CD4-positive, alpha-beta T cell (primary cell): ENCODE results near the gene CLEC3A. TPM values are rescaled to one million over a fixed set of nuclear protein-coding genes. Genes with fewer than 3 reads are reported as not detected.

Experiments used
- ATAC-seq: fragments of 200-7000 bp; cut with Tn5 transposase; one replicate; pipeline ENCODE4 v1.10.0; 2022; ENCODE audit warnings: mild to moderate bottlenecking; ENCODE audit not compliant: poor library complexity
- CTCF ChIA-PET: fragments of 350-600 bp; sonication (Branson Sonifier 250); formaldehyde crosslinking; loops from one replicate; lab custom pipeline; 2021; ENCODE audit warnings: antibody characterized with exemption, inconsistent platforms; lab: Charles Lee
- POLR2A ChIA-PET: fragments of 350-600 bp; sonication (Branson Sonifier 250); formaldehyde crosslinking; loops from one replicate; lab custom pipeline; 2021; ENCODE audit warnings: antibody characterized with exemption, inconsistent platforms; lab: Charles Lee
- DNase-seq, 14 experiments: peaks; one replicate each; pipeline ENCODE4 v3.0.0-alpha.2; 2013 to 2020; ENCODE audit warnings: mixed read lengths in 2 of 14
- H3K27ac ChIP-seq, 2 donors: one replicate each; pipeline versions ENCODE4 v1.5.1 to v1.7.0; 2013; ENCODE audit warnings: low read length in 2 of 2, low read depth in 1 of 2, mild to moderate bottlenecking in 1 of 2
- H3K27me3 ChIP-seq, 2 experiments: 1 replicate in 1 of 2; 2 replicates in 1 of 2; pipeline versions ENCODE4 v1.6.1 to v1.7.0; 2013; ENCODE audit warnings: low read length in 2 of 2, control low read depth in 1 of 2, mild to moderate bottlenecking in 1 of 2, moderate library complexity in 1 of 2; ENCODE audit not compliant: insufficient read depth in 2 of 2, control insufficient read depth in 1 of 2
- H3K36me3 ChIP-seq: one replicate; pipeline ENCODE4 v1.6.1; 2013; ENCODE audit warnings: low read length, control low read depth; ENCODE audit not compliant: insufficient read depth
- H3K4me1 ChIP-seq: one replicate; pipeline ENCODE4 v1.6.1; 2013; ENCODE audit warnings: low read length, control low read depth; ENCODE audit not compliant: insufficient read depth
- H3K4me3 ChIP-seq: one replicate; pipeline ENCODE4 v1.5.1; 2013; ENCODE audit warnings: mild to moderate bottlenecking, low read length, moderate library complexity
- H3K9me3 ChIP-seq, 2 experiments: 1 replicate in 1 of 2; 2 replicates in 1 of 2; pipeline versions ENCODE4 v1.6.1 to v1.7.0; 2013; ENCODE audit warnings: low read length in 2 of 2, mild to moderate bottlenecking in 2 of 2, control low read depth in 1 of 2, moderate library complexity in 1 of 2; ENCODE audit not compliant: control insufficient read depth in 1 of 2, insufficient read depth in 1 of 2
- H3K27ac Mint-ChIP-seq: one replicate; pipeline ENCODE4 v1.8.0; 2020; ENCODE audit warnings: mixed read lengths
- H3K27me3 Mint-ChIP-seq: one replicate; pipeline ENCODE4 v1.8.0; 2021; ENCODE audit warnings: mixed read lengths
- H3K36me3 Mint-ChIP-seq: one replicate; pipeline ENCODE4 v1.8.0; 2021; ENCODE audit warnings: low read depth, mixed read lengths
- H3K4me1 Mint-ChIP-seq: one replicate; pipeline ENCODE4 v1.8.0; 2021; ENCODE audit warnings: low read depth, mixed read lengths
- H3K4me3 Mint-ChIP-seq: one replicate; pipeline ENCODE4 v1.8.0; 2020; ENCODE audit warnings: mild to moderate bottlenecking, mixed read lengths
- H3K9me3 Mint-ChIP-seq: one replicate; pipeline ENCODE4 v1.8.0; 2020; ENCODE audit warnings: mixed read lengths
- CTCF ChIP-seq: fragments of 200-600 bp; IDR thresholded peaks from one replicate; pipeline ENCODE4 v1.8.0; 2022; ENCODE audit warnings: antibody characterized with exemption, mild to moderate bottlenecking
- intact Hi-C, 2 experiments: fragments of 100-400 bp; cut with DNase I in 1 of 2; cut with micrococcal nuclease in 1 of 2; formaldehyde crosslinking; loops; one replicate each; pipeline versions ENCODE4 v1.15.1 to v1.9.0; 2023 to 2025; cut with DNase I, micrococcal nuclease
- total RNA-seq, 174 experiments: library from RNA in 2 of 174; stranded (reverse) in 2 of 174; gene quantifications; one replicate each; pipeline ENCODE4 v1.2.3 and lab custom pipeline; 2021 to 2026

The CLEC3A gene
- total RNA-seq, 2 experiments from 2014 or later = not detected

DNA sequence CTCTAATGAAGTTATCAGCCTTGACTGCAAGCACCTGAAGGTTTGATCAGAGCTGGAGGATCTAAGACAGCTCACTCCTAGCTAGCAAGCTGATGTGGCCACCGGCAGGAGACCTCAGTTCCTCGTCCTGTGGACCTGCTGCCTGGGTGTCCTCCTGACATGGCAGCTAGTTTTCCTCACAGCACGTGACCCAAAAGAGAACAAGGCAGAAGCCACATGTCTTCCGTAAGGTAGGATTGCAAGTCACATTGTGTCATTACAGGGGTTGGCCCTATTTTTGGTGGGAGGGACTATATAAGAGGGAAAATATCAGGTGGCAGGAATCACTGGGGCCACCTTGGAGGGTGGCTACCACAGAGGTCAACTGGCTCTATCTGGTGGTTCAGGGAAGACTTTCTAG, 59.0 kb downstream of the CLEC3A start:
- Histone ChIP-seq H3K9me3 (no peaks in the 10 kb centered on the region), H3K27me3 (peaks cover 0 to 3% of the 10 kb centered on the region in 2 experiments), H3K27ac (no peak overlapping the region), H3K4me1 (no peaks in the 10 kb centered on the region), H3K36me3 (no peaks in the 10 kb centered on the region), H3K4me3 (no peak overlapping the region)
- intact Hi-C loops = no loop called here
- H3K27ac Mint-ChIP-seq = no peak overlapping the region
- ATAC-seq (no peak), DNase-seq (no peak)
- ChIA-PET CTCF (no interaction called here), POLR2A (no interaction called here)
- H3K9me3 Mint-ChIP-seq = no peaks in the 10 kb centered on the region
- no peaks in the 10 kb centered on the region for H3K36me3 Mint-ChIP-seq
- no peak for TF ChIP-seq CTCF
- peaks cover 21% of the 10 kb centered on the region for H3K27me3 Mint-ChIP-seq
- H3K4me3 Mint-ChIP-seq = no peak overlapping the region
- H3K4me1 Mint-ChIP-seq = no peaks in the 10 kb centered on the region

Other genes starting within 250 kb of the CLEC3A start
- gene VAT1L, start 234.0 kb upstream of the CLEC3A start, total RNA-seq = not detected
- 10 to 100 TPM; 19.3 to 21.7 TPM for gene WWOX, start 77.1 kb downstream of the CLEC3A start, total RNA-seq